Ovary (tissue), 3 donors: ENCODE measurements around the gene VDR.

Experiments
- EP300 ChIP-seq: sonication (generic); formaldehyde crosslinking; IDR thresholded peaks from one replicate; pipeline ENCODE4 v1.6.1; 2017; ENCODE audit warnings: antibody characterized with exemption
- POLR2A ChIP-seq: fragments of 450-650 bp; IDR thresholded peaks from one replicate; pipeline ENCODE4 v1.6.1; 2017; ENCODE audit warnings: antibody characterized with exemption, mild to moderate bottlenecking, moderate library complexity
- TF ChIP-seq, protein P1 (sequence below), 3 donors: fragments of 450-650 bp in 2 of 3; fragments of 200-600 bp in 1 of 3; IDR thresholded peaks; one replicate each; pipeline versions ENCODE4 v1.5.1 to v1.8.0; 2016 to 2022; ENCODE audit warnings: antibody characterized with exemption in 3 of 3, mild to moderate bottlenecking in 1 of 3
- donor health status: DM: no; HTN: no; CAD: no.

DNA sequence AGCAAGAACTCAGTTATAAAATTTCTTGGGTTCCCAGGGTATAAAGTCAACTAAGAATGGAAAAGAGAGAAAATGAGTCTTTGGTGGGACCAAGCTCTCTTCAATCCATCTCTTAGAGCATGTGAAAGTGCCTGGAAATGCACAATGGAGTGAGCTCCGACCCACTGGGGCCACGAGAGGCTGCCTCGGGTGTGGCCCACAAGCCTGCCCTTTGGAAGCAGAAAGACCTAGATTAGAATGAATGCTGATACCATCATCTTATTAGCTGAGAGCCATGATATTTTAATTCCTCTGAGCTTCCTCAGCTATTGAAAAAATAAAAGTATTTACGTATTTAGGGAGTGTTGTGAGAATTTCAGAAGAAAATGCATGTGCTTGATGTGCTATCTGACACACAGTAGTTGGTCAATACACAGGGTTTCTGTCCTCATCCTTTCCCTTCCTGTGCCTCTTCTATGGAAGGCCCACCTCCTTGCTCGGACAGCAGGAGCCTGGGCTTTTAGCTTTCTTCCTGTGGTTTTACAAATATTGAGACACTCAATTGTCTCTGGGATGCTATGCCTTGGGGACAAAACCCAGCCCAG is 42.5 kb downstream of the VDR start:
- TF ChIP-seq, protein P1, sequence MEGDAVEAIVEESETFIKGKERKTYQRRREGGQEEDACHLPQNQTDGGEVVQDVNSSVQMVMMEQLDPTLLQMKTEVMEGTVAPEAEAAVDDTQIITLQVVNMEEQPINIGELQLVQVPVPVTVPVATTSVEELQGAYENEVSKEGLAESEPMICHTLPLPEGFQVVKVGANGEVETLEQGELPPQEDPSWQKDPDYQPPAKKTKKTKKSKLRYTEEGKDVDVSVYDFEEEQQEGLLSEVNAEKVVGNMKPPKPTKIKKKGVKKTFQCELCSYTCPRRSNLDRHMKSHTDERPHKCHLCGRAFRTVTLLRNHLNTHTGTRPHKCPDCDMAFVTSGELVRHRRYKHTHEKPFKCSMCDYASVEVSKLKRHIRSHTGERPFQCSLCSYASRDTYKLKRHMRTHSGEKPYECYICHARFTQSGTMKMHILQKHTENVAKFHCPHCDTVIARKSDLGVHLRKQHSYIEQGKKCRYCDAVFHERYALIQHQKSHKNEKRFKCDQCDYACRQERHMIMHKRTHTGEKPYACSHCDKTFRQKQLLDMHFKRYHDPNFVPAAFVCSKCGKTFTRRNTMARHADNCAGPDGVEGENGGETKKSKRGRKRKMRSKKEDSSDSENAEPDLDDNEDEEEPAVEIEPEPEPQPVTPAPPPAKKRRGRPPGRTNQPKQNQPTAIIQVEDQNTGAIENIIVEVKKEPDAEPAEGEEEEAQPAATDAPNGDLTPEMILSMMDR (IDR thresholded peaks at IDR 0.05) = no peak
- TF ChIP-seq POLR2A (no peak), EP300 (no peak)
